ENCODE data around the gene SH3BP2. TPM values are rescaled to one million over a fixed set of nuclear protein-coding genes. Genes with fewer than 3 reads are reported as not detected.

Gene SH3BP2
- polyA plus RNA-seq, 3 donors: 19.1 to 478 (median 26.9) TPM

- DNase-seq: peak; percentile 96 to 98 (median 98)
- Mint-ChIP-seq H3K4me3 (peak overlapping the region; percentile 96 to 97), H3K27ac (peak overlapping the region; percentile 97 to 99 (median 99)), H3K4me1 (peaks cover 77% of the 10 kb centered on the region), H3K36me3 (peaks cover 46 to 72% of the 10 kb centered on the region in 2 donors), H3K27me3 (ENCODE audit: low read depth in 3 of 3) (peaks cover 0 to 3% (median 2%) of the 10 kb centered on the region in 3 donors), H3K9me3 (no peaks in the 10 kb centered on the region)
- H3K4me3 ChIP-seq (replicated peaks in 1 of 3; ENCODE audit: low read depth in 2 of 3, low read length in 3 of 3): peak overlapping the region; percentile 71 to 99 (median 86)
- H3K27me3 ChIP-seq (ENCODE audit: control insufficient read depth in 2 of 2, insufficient read depth in 2 of 2, low read length in 2 of 2): no peaks in the 10 kb centered on the region
- H3K36me3 ChIP-seq (replicated peaks in 1 of 2; ENCODE audit: control insufficient read depth in 1 of 2, insufficient read depth in 2 of 2, low read length in 2 of 2): peaks cover 38 to 43% of the 10 kb centered on the region in 2 donors
- TF ChIP-seq CTCF (IDR thresholded peaks at IDR 0.05): no peak
- peaks cover 100% of the 10 kb centered on the region for H3K79me2 ChIP-seq (ENCODE audit: insufficient read depth, low read length)
- peak overlapping the region; percentile 96 for H3K9ac ChIP-seq (ENCODE audit: insufficient read depth, low read length, poor library complexity, severe bottlenecking)
- peak overlapping the region; percentile 98 for H3K4me2 ChIP-seq (replicated peaks; ENCODE audit: extremely low read depth, low read length, poor library complexity, severe bottlenecking)
- intact Hi-C loops (cut with micrococcal nuclease): no loop called here
- H3K4me1 ChIP-seq (ENCODE audit: control insufficient read depth in 1 of 2, insufficient read depth in 2 of 2, low read length in 2 of 2): peaks cover 93 to 100% of the 10 kb centered on the region in 2 donors
- no peak overlapping the region for H2AFZ ChIP-seq (ENCODE audit: insufficient read depth, low read depth, low read length, poor library complexity, severe bottlenecking)
- peaks cover 92% of the 10 kb centered on the region for H4K20me1 ChIP-seq (ENCODE audit: insufficient read depth, low read length)
- WGBS (ENCODE audit: insufficient coverage): 12% methylated on average over 29 of the region's 29 CpGs
- no peaks in the 10 kb centered on the region for H3K9me3 ChIP-seq (replicated peaks in 1 of 2; ENCODE audit: control insufficient read depth in 1 of 2, insufficient read depth in 1 of 2, low read length in 2 of 2)
- H3K27ac ChIP-seq (ENCODE audit: low read depth in 1 of 2, low read length in 2 of 2): peak overlapping the region; percentile 99 to 100
These were observed 8.1 kb downstream of the SH3BP2 start for GRCh38 chr4:2800691-2801596.

- peak overlapping the region; percentile 74 to 97 for H3K27ac ChIP-seq (ENCODE audit: low read depth in 1 of 2, low read length in 2 of 2)
- 93% methylated on average over 23 of the region's 27 CpGs for WGBS (ENCODE audit: insufficient coverage)
- TF ChIP-seq CTCF (IDR thresholded peaks at IDR 0.05): no peak
- peaks cover 100% of the 10 kb centered on the region for H3K79me2 ChIP-seq (ENCODE audit: insufficient read depth, low read length)
- H3K4me1 ChIP-seq (ENCODE audit: control insufficient read depth in 1 of 2, insufficient read depth in 2 of 2, low read length in 2 of 2): peaks cover 93 to 100% of the 10 kb centered on the region in 2 donors
- no peaks in the 10 kb centered on the region for H3K9me3 ChIP-seq (replicated peaks in 1 of 2; ENCODE audit: control insufficient read depth in 1 of 2, insufficient read depth in 1 of 2, low read length in 2 of 2)
- peaks cover 43 to 70% of the 10 kb centered on the region in 2 donors for H3K36me3 Mint-ChIP-seq
- H2AFZ ChIP-seq (ENCODE audit: insufficient read depth, low read depth, low read length, poor library complexity, severe bottlenecking): no peak overlapping the region
- H3K4me1 Mint-ChIP-seq: peaks cover 76% of the 10 kb centered on the region
- no peaks in the 10 kb centered on the region for H3K27me3 ChIP-seq (ENCODE audit: control insufficient read depth in 2 of 2, insufficient read depth in 2 of 2, low read length in 2 of 2)
- H3K4me3 ChIP-seq (replicated peaks in 1 of 3; ENCODE audit: low read depth in 2 of 3, low read length in 3 of 3): peak overlapping the region in 1 of 3 experiments; percentile 44
- peak overlapping the region; percentile 69 for H3K9ac ChIP-seq (ENCODE audit: insufficient read depth, low read length, poor library complexity, severe bottlenecking)
- peaks cover 0 to 2% (median 2%) of the 10 kb centered on the region in 3 donors for H3K27me3 Mint-ChIP-seq (ENCODE audit: low read depth in 3 of 3)
- peaks cover 92% of the 10 kb centered on the region for H4K20me1 ChIP-seq (ENCODE audit: insufficient read depth, low read length)
- no peak for DNase-seq
- intact Hi-C loops (cut with micrococcal nuclease): no loop called here
- H3K4me2 ChIP-seq (replicated peaks; ENCODE audit: extremely low read depth, low read length, poor library complexity, severe bottlenecking): peak overlapping the region; percentile 65
- H3K4me3 Mint-ChIP-seq: peak overlapping the region in 1 of 2 donors; percentile 39
- H3K27ac Mint-ChIP-seq: peak overlapping the region; percentile 90 to 98 (median 93)
- no peaks in the 10 kb centered on the region for H3K9me3 Mint-ChIP-seq
- H3K36me3 ChIP-seq (replicated peaks in 1 of 2; ENCODE audit: control insufficient read depth in 1 of 2, insufficient read depth in 2 of 2, low read length in 2 of 2): peaks cover 46% of the 10 kb centered on the region in 2 donors
These were observed 10.0 kb downstream of the SH3BP2 start for GRCh38 chr4:2802618-2803531.
